ENCODE results near the gene FN3K.

Gene FN3K

GRCh38 chr17:82780971-82781893 lies 45.8 kb downstream of the FN3K start:
- peak; percentile 60 for ATAC-seq
- TF ChIP-seq ZC3H10 (CRISPR knock-in tag; IDR thresholded peaks at IDR 0.05) (no peak), CSRNP3 (CRISPR knock-in tag; IDR thresholded peaks at IDR 0.05) (no peak), POU6F1 (CRISPR knock-in tag; IDR thresholded peaks at IDR 0.05; ENCODE audit: borderline replicate concordance, low read depth) (no peak), ZNF70 (CRISPR knock-in tag; IDR thresholded peaks at IDR 0.05) (no peak), ZFP3 (CRISPR knock-in tag; IDR thresholded peaks at IDR 0.05) (no peak), TOX (CRISPR knock-in tag; IDR thresholded peaks at IDR 0.05; ENCODE audit: borderline replicate concordance) (no peak), TCF4 (CRISPR knock-in tag; IDR thresholded peaks at IDR 0.05; ENCODE audit: borderline replicate concordance) (no peak)

GRCh38 chr17:82781894-82782274 lies 46.5 kb downstream of the FN3K start:
- TF ChIP-seq ZNF8 (CRISPR knock-in tag; IDR thresholded peaks at IDR 0.05) = no peak
- TF ChIP-seq ZC3H10 (CRISPR knock-in tag; IDR thresholded peaks at IDR 0.05) = no peak
- TF ChIP-seq RARB (CRISPR knock-in tag; IDR thresholded peaks at IDR 0.05) = no peak
- TF ChIP-seq POU6F1 (CRISPR knock-in tag; IDR thresholded peaks at IDR 0.05; ENCODE audit: borderline replicate concordance, low read depth) = no peak
- no peak for TF ChIP-seq ZNF70 (CRISPR knock-in tag; IDR thresholded peaks at IDR 0.05)
- TF ChIP-seq ZNF565 (CRISPR knock-in tag; conservative IDR thresholded peaks at IDR 0.05; ENCODE audit: low read depth) = no peak
- no peak for TF ChIP-seq TOX (CRISPR knock-in tag; IDR thresholded peaks at IDR 0.05; ENCODE audit: borderline replicate concordance)
- peak; percentile 99 for ATAC-seq

GRCh38 chr17:82782657-82783207 lies 47.3 kb downstream of the FN3K start:
- ATAC-seq = no peak
- TF ChIP-seq TSHZ2 (CRISPR knock-in tag; IDR thresholded peaks at IDR 0.05) (no peak), TOX (CRISPR knock-in tag; IDR thresholded peaks at IDR 0.05; ENCODE audit: borderline replicate concordance) (no peak), ZFP3 (CRISPR knock-in tag; IDR thresholded peaks at IDR 0.05) (no peak), TCF4 (CRISPR knock-in tag; IDR thresholded peaks at IDR 0.05; ENCODE audit: borderline replicate concordance) (no peak), PPARA (CRISPR knock-in tag; IDR thresholded peaks at IDR 0.05; ENCODE audit: borderline replicate concordance) (no peak), ARNTL (CRISPR knock-in tag; IDR thresholded peaks at IDR 0.05; ENCODE audit: borderline replicate concordance, low read depth) (no peak), CSRNP3 (CRISPR knock-in tag; IDR thresholded peaks at IDR 0.05) (no peak), POU6F1 (CRISPR knock-in tag; IDR thresholded peaks at IDR 0.05; ENCODE audit: borderline replicate concordance, low read depth) (no peak), OSR1 (CRISPR knock-in tag; IDR thresholded peaks at IDR 0.05) (no peak), CREB5 (CRISPR knock-in tag; IDR thresholded peaks at IDR 0.05; ENCODE audit: low read depth) (no peak), BACH2 (CRISPR knock-in tag; IDR thresholded peaks at IDR 0.05; ENCODE audit: borderline replicate concordance) (no peak), ZNF565 (CRISPR knock-in tag; conservative IDR thresholded peaks at IDR 0.05; ENCODE audit: low read depth) (no peak)

All from SK-N-SH treated with all-trans-retinoic acid at 6 μM for 48 hours (cell line).